Prostate gland (tissue), 2 donors: ENCODE measurements around the gene UNC5A. TPM values are rescaled to one million over a fixed set of nuclear protein-coding genes. Genes with fewer than 3 reads are reported as not detected.

Experiments used
- DNase-seq: peaks from one replicate; pipeline ENCODE4 v3.0.0-alpha.2; 2019; ENCODE audit warnings: low spot score
- H3K27ac ChIP-seq, 2 donors: fragments of 200-600 bp; sonication (generic); 2 replicates each; pipeline ENCODE4 v1.5.1; 2017 to 2019
- H3K27me3 ChIP-seq: fragments of 200-600 bp; sonication (generic); replicated peaks from 2 replicates; pipeline ENCODE4 v1.5.1; 2019; ENCODE audit not compliant: insufficient read depth
- H3K36me3 ChIP-seq, 2 donors: fragments of 200-600 bp; sonication (generic); 1 replicate in 1 of 2; 2 replicates in 1 of 2; pipeline versions ENCODE4 v1.5.1 to v1.8.1; 2017 to 2019
- H3K4me1 ChIP-seq: fragments of 200-600 bp; sonication (generic); replicated peaks from 2 replicates; pipeline ENCODE4 v1.5.1; 2019
- H3K4me3 ChIP-seq, 2 donors: fragments of 200-600 bp; sonication (generic); 2 replicates each; pipeline ENCODE4 v1.5.1; 2017 to 2019
- H3K9me3 ChIP-seq: fragments of 200-600 bp; sonication (generic); 2 replicates; pipeline ENCODE4 v1.5.1; 2017
- CTCF ChIP-seq, 4 experiments: fragments of 200-600 bp in 2 of 4; fragments of 450-650 bp in 2 of 4; sonication (generic) in 2 of 4; IDR thresholded peaks; 1 replicate in 3 of 4; 2 replicates in 1 of 4; pipeline ENCODE4 v1.5.1; 2016 to 2019; ENCODE audit warnings: antibody characterized with exemption in 4 of 4, mild to moderate bottlenecking in 2 of 4, moderate library complexity in 2 of 4
- POLR2A ChIP-seq: fragments of 450-650 bp; IDR thresholded peaks from one replicate; pipeline ENCODE4 v1.6.1; 2016; ENCODE audit warnings: antibody characterized with exemption, mild to moderate bottlenecking
- POLR2AphosphoS5 ChIP-seq: sonication (generic); formaldehyde crosslinking; IDR thresholded peaks from one replicate; pipeline ENCODE4 v1.6.1; 2017; ENCODE audit warnings: antibody characterized with exemption
- WGBS: methylation state at CpG from one replicate; pipeline ENCODE4 v1.1.5; 2018; 5-methylcytosine and 5-hydroxymethylcytosine counted together
- intact Hi-C: fragments of 100-400 bp; cut with DNase I; formaldehyde crosslinking; loops from one replicate; pipeline ENCODE4 v1.14.2; 2022
- total RNA-seq, 2 donors: library from RNA; depleted of rRNA; stranded (reverse); fragments of >200 nt; gene quantifications; one replicate each; pipeline ENCODE4 v1.1.0, GENCODE V29; 2016

The UNC5A gene
- total RNA-seq, 2 donors from 2014 or later: 0.18 to 1.5 TPM

- intact Hi-C loops: no loop called here
- no peak for DNase-seq
- Histone ChIP-seq H3K4me1 (no peaks in the 10 kb centered on the region), H3K9me3 (no peaks in the 10 kb centered on the region), H3K27ac (no peak overlapping the region), H3K27me3 (peaks cover 18% of the 10 kb centered on the region), H3K4me3 (no peak overlapping the region), H3K36me3 (no peaks in the 10 kb centered on the region)
- 43% methylated on average over 7 of the region's 7 CpGs for WGBS
- no peak for TF ChIP-seq POLR2A
- TF ChIP-seq POLR2AphosphoS5: no peak
- TF ChIP-seq CTCF (IDR thresholded peaks at IDR 0.05): no peak
Measured at GRCh38 chr5:176820937-176821336, 10.6 kb downstream of the UNC5A start.

GRCh38 chr5:176821441-176821840 is 11.1 kb downstream of the UNC5A start:
- intact Hi-C loops: no loop called here

GRCh38 chr5:176822041-176822792 is 11.9 kb downstream of the UNC5A start:
- Histone ChIP-seq H3K27ac (no peak overlapping the region), H3K27me3 (peaks cover 18% of the 10 kb centered on the region), H3K36me3 (no peaks in the 10 kb centered on the region), H3K9me3 (no peaks in the 10 kb centered on the region), H3K4me1 (no peaks in the 10 kb centered on the region), H3K4me3 (no peak overlapping the region)
- no peak for TF ChIP-seq POLR2AphosphoS5
- no peak for DNase-seq
- WGBS: 50% methylated on average over 13 of the region's 13 CpGs
- intact Hi-C loops: no loop called here

More at GRCh38 chr5:176821441-176821840, 11.1 kb downstream of the UNC5A start:
- H3K4me3 ChIP-seq: no peak overlapping the region
- no peaks in the 10 kb centered on the region for H3K4me1 ChIP-seq
- DNase-seq: no peak
- H3K27me3 ChIP-seq: peaks cover 18% of the 10 kb centered on the region
- no peaks in the 10 kb centered on the region for H3K9me3 ChIP-seq
- no peaks in the 10 kb centered on the region for H3K36me3 ChIP-seq
- H3K27ac ChIP-seq: no peak overlapping the region
- WGBS: 94% methylated on average over 6 of the region's 6 CpGs
- TF ChIP-seq POLR2A (no peak), CTCF (IDR thresholded peaks at IDR 0.05) (no peak), POLR2AphosphoS5 (no peak)

GRCh38 chr5:176822793-176823481 is 12.6 kb downstream of the UNC5A start:
- WGBS: 79% methylated on average over 21 of the region's 21 CpGs
- H3K36me3 ChIP-seq: no peaks in the 10 kb centered on the region

More at GRCh38 chr5:176822793-176823481, 12.6 kb downstream of the UNC5A start:
- no peaks in the 10 kb centered on the region for H3K9me3 ChIP-seq
- no peaks in the 10 kb centered on the region for H3K4me1 ChIP-seq
- no peak overlapping the region for H3K27ac ChIP-seq
- peaks cover 15% of the 10 kb centered on the region for H3K27me3 ChIP-seq
- TF ChIP-seq CTCF (IDR thresholded peaks at IDR 0.05) (no peak), POLR2AphosphoS5 (no peak), POLR2A (no peak)
- no peak for DNase-seq
- intact Hi-C loops: no loop called here
- no peak overlapping the region for H3K4me3 ChIP-seq
